ENCODE data around the gene PANK1.

Gene PANK1

DNA sequence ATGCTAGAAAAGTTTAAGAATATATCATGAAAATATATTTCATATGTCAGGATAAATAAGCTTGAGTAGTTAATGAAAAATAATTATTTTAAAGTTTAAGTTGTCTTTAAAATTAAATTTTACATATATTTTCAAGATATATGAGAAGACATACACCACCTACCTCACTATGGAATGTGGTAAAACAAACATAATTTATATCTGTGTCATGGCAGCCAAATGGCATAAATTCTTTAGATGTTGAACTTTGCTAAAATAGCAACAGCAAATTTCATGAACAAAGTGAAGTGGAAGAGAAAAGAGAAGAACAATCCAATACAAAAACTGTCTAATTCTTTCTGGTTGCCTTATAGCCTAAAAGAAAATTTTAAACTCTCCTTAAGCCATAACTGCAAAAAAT is 70.0 kb downstream of the PANK1 start:
- Histone ChIP-seq H2AK5ac (ENCODE audit: low read depth, low read length) (no peak overlapping the region), H3K9me3 (replicated peaks in 1 of 2; ENCODE audit: control insufficient read depth in 2 of 2, insufficient read depth in 1 of 2, low read depth in 1 of 2, low read length in 2 of 2) (peaks cover 1 to 3% of the 10 kb centered on the region in 2 donors), H3K4me1 (ENCODE audit: control insufficient read depth in 2 of 2, insufficient read depth in 1 of 2, low read depth in 1 of 2, low read length in 2 of 2) (no peaks in the 10 kb centered on the region), H3K23ac (ENCODE audit: low read depth, low read length, poor library complexity) (no peak overlapping the region), H3K79me1 (ENCODE audit: low read depth, low read length) (no peaks in the 10 kb centered on the region), H2BK15ac (ENCODE audit: low read length) (no peak overlapping the region), H2AFZ (ENCODE audit: low read length) (no peak overlapping the region), H3K4me2 (ENCODE audit: insufficient read depth, low read length, poor library complexity, severe bottlenecking) (no peak overlapping the region), H3K14ac (ENCODE audit: low read length) (no peak overlapping the region), H3K4ac (ENCODE audit: low read length) (no peak overlapping the region), H3K36me3 (replicated peaks in 1 of 2; ENCODE audit: control insufficient read depth in 2 of 2, insufficient read depth in 2 of 2, low read length in 2 of 2) (no peaks in the 10 kb centered on the region), H2BK120ac (ENCODE audit: low read depth, low read length) (no peak overlapping the region), H3K27me3 (ENCODE audit: control insufficient read depth in 3 of 3, insufficient read depth in 3 of 3, low read depth in 1 of 3, low read length in 3 of 3) (peaks cover 0 to 4% (median 0%) of the 10 kb centered on the region in 3 experiments), H2BK5ac (ENCODE audit: low read length) (no peak overlapping the region), H3K4me3 (ENCODE audit: low read length in 2 of 2) (no peak overlapping the region), H4K8ac (ENCODE audit: low read depth, low read length) (no peak overlapping the region), H4K91ac (ENCODE audit: low read depth, low read length, poor library complexity) (no peak overlapping the region), H3K9ac (ENCODE audit: low read depth, low read length, poor library complexity) (no peak overlapping the region), H3K27ac (replicated peaks; ENCODE audit: low read length) (no peak overlapping the region), H3K18ac (ENCODE audit: low read length) (no peak overlapping the region), H2BK12ac (ENCODE audit: low read length) (no peak overlapping the region)
- DNase-seq (ENCODE audit: low spot score), result no peak

GRCh38 chr10:89574368-89574767 is 70.7 kb downstream of the PANK1 start:
- no peak for DNase-seq (ENCODE audit: low spot score)
- Histone ChIP-seq H3K4me3 (ENCODE audit: low read length in 2 of 2) (no peak overlapping the region), H4K91ac (ENCODE audit: low read depth, low read length, poor library complexity) (no peak overlapping the region), H3K14ac (ENCODE audit: low read length) (no peak overlapping the region), H3K4me1 (ENCODE audit: control insufficient read depth in 2 of 2, insufficient read depth in 1 of 2, low read depth in 1 of 2, low read length in 2 of 2) (no peaks in the 10 kb centered on the region), H3K4me2 (ENCODE audit: insufficient read depth, low read length, poor library complexity, severe bottlenecking) (no peak overlapping the region), H3K4ac (ENCODE audit: low read length) (no peak overlapping the region), H2BK15ac (ENCODE audit: low read length) (no peak overlapping the region), H3K23ac (ENCODE audit: low read depth, low read length, poor library complexity) (no peak overlapping the region), H3K36me3 (replicated peaks in 1 of 2; ENCODE audit: control insufficient read depth in 2 of 2, insufficient read depth in 2 of 2, low read length in 2 of 2) (no peaks in the 10 kb centered on the region), H3K18ac (ENCODE audit: low read length) (no peak overlapping the region), H3K27me3 (ENCODE audit: control insufficient read depth in 3 of 3, insufficient read depth in 3 of 3, low read depth in 1 of 3, low read length in 3 of 3) (peaks cover 0 to 4% (median 0%) of the 10 kb centered on the region in 3 experiments), H2AK5ac (ENCODE audit: low read depth, low read length) (no peak overlapping the region), H2AFZ (ENCODE audit: low read length) (no peak overlapping the region), H2BK5ac (ENCODE audit: low read length) (no peak overlapping the region), H3K9me3 (replicated peaks in 1 of 2; ENCODE audit: control insufficient read depth in 2 of 2, insufficient read depth in 1 of 2, low read depth in 1 of 2, low read length in 2 of 2) (peaks cover 1 to 3% of the 10 kb centered on the region in 2 donors), H3K27ac (replicated peaks; ENCODE audit: low read length) (no peak overlapping the region), H3K79me1 (ENCODE audit: low read depth, low read length) (no peaks in the 10 kb centered on the region), H2BK120ac (ENCODE audit: low read depth, low read length) (no peak overlapping the region), H2BK12ac (ENCODE audit: low read length) (no peak overlapping the region), H3K9ac (ENCODE audit: low read depth, low read length, poor library complexity) (no peak overlapping the region), H4K8ac (ENCODE audit: low read depth, low read length) (no peak overlapping the region)
- WGBS, 2 donors (ENCODE audit: extremely low coverage in 2 of 2, insufficient read length in 2 of 2, insufficient replicate concordance in 1 of 2), result no CpG with 5 or more reads among the region's 1 CpG

GRCh38 chr10:89567576-89568245 is 77.3 kb downstream of the PANK1 start:
- Histone ChIP-seq H3K4me3 (ENCODE audit: low read length in 2 of 2) (no peak overlapping the region), H3K27ac (replicated peaks; ENCODE audit: low read length) (no peak overlapping the region), H3K4me2 (ENCODE audit: insufficient read depth, low read length, poor library complexity, severe bottlenecking) (no peak overlapping the region), H3K23ac (ENCODE audit: low read depth, low read length, poor library complexity) (no peak overlapping the region), H3K4ac (ENCODE audit: low read length) (no peak overlapping the region), H2BK120ac (ENCODE audit: low read depth, low read length) (no peak overlapping the region), H2AFZ (ENCODE audit: low read length) (no peak overlapping the region), H3K9ac (ENCODE audit: low read depth, low read length, poor library complexity) (no peak overlapping the region), H2BK15ac (ENCODE audit: low read length) (no peak overlapping the region), H2AK5ac (ENCODE audit: low read depth, low read length) (no peak overlapping the region), H3K36me3 (replicated peaks in 1 of 2; ENCODE audit: control insufficient read depth in 2 of 2, insufficient read depth in 2 of 2, low read length in 2 of 2) (no peaks in the 10 kb centered on the region), H2BK5ac (ENCODE audit: low read length) (no peak overlapping the region), H3K18ac (ENCODE audit: low read length) (no peak overlapping the region), H3K14ac (ENCODE audit: low read length) (no peak overlapping the region), H3K79me1 (ENCODE audit: low read depth, low read length) (no peaks in the 10 kb centered on the region), H3K27me3 (ENCODE audit: control insufficient read depth in 3 of 3, insufficient read depth in 3 of 3, low read depth in 1 of 3, low read length in 3 of 3) (peaks cover 0 to 18% (median 0%) of the 10 kb centered on the region in 3 experiments), H4K8ac (ENCODE audit: low read depth, low read length) (no peak overlapping the region), H3K4me1 (ENCODE audit: control insufficient read depth in 2 of 2, insufficient read depth in 1 of 2, low read depth in 1 of 2, low read length in 2 of 2) (no peaks in the 10 kb centered on the region), H3K9me3 (replicated peaks in 1 of 2; ENCODE audit: control insufficient read depth in 2 of 2, insufficient read depth in 1 of 2, low read depth in 1 of 2, low read length in 2 of 2) (no peaks in the 10 kb centered on the region), H2BK12ac (ENCODE audit: low read length) (no peak overlapping the region), H4K91ac (ENCODE audit: low read depth, low read length, poor library complexity) (no peak overlapping the region)
- DNase-seq (ENCODE audit: low spot score), result no peak
- no CpG with 5 or more reads among the region's 3 CpGs for WGBS, 2 donors (ENCODE audit: extremely low coverage in 2 of 2, insufficient read length in 2 of 2, insufficient replicate concordance in 1 of 2)

DNA sequence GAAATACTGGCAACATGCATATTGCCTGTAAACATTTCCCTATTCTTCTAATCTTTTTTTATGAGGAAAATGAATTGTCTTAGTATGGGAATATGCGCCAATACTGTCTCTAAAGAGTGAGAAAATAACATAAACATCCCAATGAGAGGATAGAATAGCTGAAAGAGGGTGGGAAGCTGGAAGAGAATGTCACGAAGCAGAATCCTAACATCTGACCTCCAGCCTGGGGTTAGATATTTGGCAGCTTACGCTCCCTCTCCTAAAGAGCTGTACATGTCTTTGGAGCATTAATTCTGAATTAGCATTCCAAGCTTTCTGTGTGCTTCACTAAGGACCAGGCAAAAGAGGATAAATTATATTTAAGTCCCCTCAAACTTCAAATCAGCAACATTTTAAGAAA is 78.0 kb downstream of the PANK1 start:
- Histone ChIP-seq H3K27ac (replicated peaks; ENCODE audit: low read length) (no peak overlapping the region), H3K4me3 (ENCODE audit: low read length in 2 of 2) (no peak overlapping the region), H3K36me3 (replicated peaks in 1 of 2; ENCODE audit: control insufficient read depth in 2 of 2, insufficient read depth in 2 of 2, low read length in 2 of 2) (no peaks in the 10 kb centered on the region), H2BK12ac (ENCODE audit: low read length) (no peak overlapping the region), H3K27me3 (ENCODE audit: control insufficient read depth in 3 of 3, insufficient read depth in 3 of 3, low read depth in 1 of 3, low read length in 3 of 3) (peaks cover 0 to 21% (median 0%) of the 10 kb centered on the region in 3 experiments), H2BK5ac (ENCODE audit: low read length) (no peak overlapping the region), H3K4ac (ENCODE audit: low read length) (no peak overlapping the region), H3K9me3 (replicated peaks in 1 of 2; ENCODE audit: control insufficient read depth in 2 of 2, insufficient read depth in 1 of 2, low read depth in 1 of 2, low read length in 2 of 2) (no peaks in the 10 kb centered on the region), H3K4me1 (ENCODE audit: control insufficient read depth in 2 of 2, insufficient read depth in 1 of 2, low read depth in 1 of 2, low read length in 2 of 2) (no peaks in the 10 kb centered on the region), H3K14ac (ENCODE audit: low read length) (no peak overlapping the region), H3K4me2 (ENCODE audit: insufficient read depth, low read length, poor library complexity, severe bottlenecking) (no peak overlapping the region), H2AK5ac (ENCODE audit: low read depth, low read length) (no peak overlapping the region), H2AFZ (ENCODE audit: low read length) (no peak overlapping the region), H3K23ac (ENCODE audit: low read depth, low read length, poor library complexity) (no peak overlapping the region), H3K79me1 (ENCODE audit: low read depth, low read length) (no peaks in the 10 kb centered on the region), H2BK15ac (ENCODE audit: low read length) (no peak overlapping the region), H4K8ac (ENCODE audit: low read depth, low read length) (no peak overlapping the region), H4K91ac (ENCODE audit: low read depth, low read length, poor library complexity) (no peak overlapping the region), H3K18ac (ENCODE audit: low read length) (no peak overlapping the region), H2BK120ac (ENCODE audit: low read depth, low read length) (no peak overlapping the region), H3K9ac (ENCODE audit: low read depth, low read length, poor library complexity) (no peak overlapping the region)
- no CpG with 5 or more reads among the region's 3 CpGs for WGBS, 2 donors (ENCODE audit: extremely low coverage in 2 of 2, insufficient read length in 2 of 2, insufficient replicate concordance in 1 of 2)
- DNase-seq (ENCODE audit: low spot score), result no peak
